ENCODE data around the gene HAUS1. TPM values are rescaled to one million over a fixed set of nuclear protein-coding genes. Genes with fewer than 3 reads are reported as not detected.

The HAUS1 gene
- total RNA-seq, 5 donors from 2014 or later (not counting 1 experiment from before 2014, with no cell fraction given): 16.3 to 23.2 (median 20.6) TPM

- DNase-seq (peak in 13 of 35 experiments; percentile 3 to 54 (median 12)), ATAC-seq (replicated peaks in 1 of 4) (peak; percentile 7 to 47 (median 11))
- WGBS (ENCODE audit: insufficient coverage): 0% methylated on average over 8 of the region's 8 CpGs
- peak overlapping the region; percentile 93 to 98 for H3K27ac Mint-ChIP-seq
- Histone ChIP-seq H3K4me1 (ENCODE audit: control insufficient read depth in 1 of 2, extremely low read depth in 1 of 2, insufficient read depth in 2 of 2, low read length in 2 of 2) (peaks cover 7 to 37% of the 10 kb centered on the region in 2 experiments), H3K27ac (ENCODE audit: low read length) (peak overlapping the region; percentile 90), H3K4me3 (ENCODE audit: control insufficient read depth in 1 of 2, extremely low read depth in 1 of 2, low read length in 1 of 2) (peak overlapping the region; percentile 95 to 97), H3K27me3 (replicated peaks in 1 of 2; ENCODE audit: control insufficient read depth in 2 of 2, extremely low read depth in 1 of 2, insufficient read depth in 2 of 2, low read length in 1 of 2) (no peaks in the 10 kb centered on the region), H3K36me3 (ENCODE audit: control insufficient read depth in 2 of 2, extremely low read depth in 1 of 2, insufficient read depth in 1 of 2, low read length in 1 of 2) (peaks cover 4 to 20% of the 10 kb centered on the region in 2 donors), H3K9me3 (no peaks in the 10 kb centered on the region)
- H3K36me3 Mint-ChIP-seq: peaks cover 8% of the 10 kb centered on the region
- ChIA-PET POLR2A (interaction anchor here (0.6 to 0.7 kb wide), 4 partner anchors 24 to 221 kb away, joined by 3 to 4 read pairs (median 3); no protein-coding TSS in a partner anchor), CTCF (interaction anchor here (0.6 to 2.8 kb wide), 8 partner anchors 24 to 198 kb away, joined by 3 to 11 read pairs (median 4); partner anchors contain the start of gene PSTPIP2 (in 1 of the 2))
- no peaks in the 10 kb centered on the region for H3K9me3 Mint-ChIP-seq
- peak overlapping the region; percentile 97 to 98 (median 98) for H3K4me3 Mint-ChIP-seq
- H3K4me1 Mint-ChIP-seq: peaks cover 35 to 39% (median 36%) of the 10 kb centered on the region in 3 donors
- H3K27me3 Mint-ChIP-seq: no peaks in the 10 kb centered on the region
These were observed 6.8 kb upstream of the HAUS1 start for GRCh38 chr18:46097431-46097800.

- peaks cover 7 to 34% of the 10 kb centered on the region in 2 experiments for H3K4me1 ChIP-seq (ENCODE audit: control insufficient read depth in 1 of 2, extremely low read depth in 1 of 2, insufficient read depth in 2 of 2, low read length in 2 of 2)
- H3K27ac ChIP-seq (ENCODE audit: low read length): peak within 1 kb of the TSS; percentile 90
- Mint-ChIP-seq H3K27me3 (no peaks in the 10 kb centered on the region), H3K27ac (peak within 1 kb of the TSS; percentile 93 to 98), H3K36me3 (peaks cover 8% of the 10 kb centered on the region), H3K4me1 (peaks cover 35 to 39% (median 36%) of the 10 kb centered on the region in 3 donors), H3K4me3 (peak within 1 kb of the TSS; percentile 97 to 98 (median 98)), H3K9me3 (no peaks in the 10 kb centered on the region)
- ChIA-PET POLR2A (interaction anchor here (0.6 to 1.1 kb wide), 6 partner anchors 8 to 152 kb away, joined by 3 to 5 read pairs (median 3); a partner anchor contains a TSS), CTCF (interaction anchor here (0.6 to 2.8 kb wide), 9 partner anchors 21 to 1338 kb away, joined by 3 to 11 read pairs (median 4); partner anchors contain the start of gene PSTPIP2 (in 1 of the 2))
- DNase-seq: peak; percentile 66 to 91 (median 81)
- H3K9me3 ChIP-seq: no peaks in the 10 kb centered on the region
- peak; percentile 88 to 92 (median 90) for ATAC-seq (replicated peaks in 1 of 4)
- H3K36me3 ChIP-seq (ENCODE audit: control insufficient read depth in 2 of 2, extremely low read depth in 1 of 2, insufficient read depth in 1 of 2, low read length in 1 of 2): peaks cover 4 to 16% of the 10 kb centered on the region in 2 donors
- 0% methylated on average over 45 of the region's 53 CpGs for WGBS (ENCODE audit: insufficient coverage)
- no peaks in the 10 kb centered on the region for H3K27me3 ChIP-seq (replicated peaks in 1 of 2; ENCODE audit: control insufficient read depth in 2 of 2, extremely low read depth in 1 of 2, insufficient read depth in 2 of 2, low read length in 1 of 2)
- peak within 1 kb of the TSS; percentile 95 to 97 for H3K4me3 ChIP-seq (ENCODE audit: control insufficient read depth in 1 of 2, extremely low read depth in 1 of 2, low read length in 1 of 2)
These were observed 6.2 kb upstream of the HAUS1 start, which contains the start of gene ATP5F1A for GRCh38 chr18:46097801-46098615. TSS of gene ATP5F1A (minus strand) at chr18:46098296. CDS start at chr18:46098231, 65 bp downstream.

GRCh38 chr18:46098616-46098933 is 5.6 kb upstream of the HAUS1 start:
- H3K27ac ChIP-seq (ENCODE audit: low read length): peak overlapping the region; percentile 90
- H3K9me3 ChIP-seq: no peaks in the 10 kb centered on the region
- H3K27me3 ChIP-seq (replicated peaks in 1 of 2; ENCODE audit: control insufficient read depth in 2 of 2, extremely low read depth in 1 of 2, insufficient read depth in 2 of 2, low read length in 1 of 2): no peaks in the 10 kb centered on the region
- Mint-ChIP-seq H3K9me3 (no peaks in the 10 kb centered on the region), H3K27ac (peak overlapping the region; percentile 93 to 98), H3K4me1 (peaks cover 33 to 39% (median 36%) of the 10 kb centered on the region in 3 donors), H3K4me3 (peak overlapping the region; percentile 97 to 98 (median 98)), H3K27me3 (no peaks in the 10 kb centered on the region), H3K36me3 (peaks cover 8% of the 10 kb centered on the region)
- 10% methylated on average over 12 of the region's 16 CpGs for WGBS (ENCODE audit: insufficient coverage)
- H3K4me1 ChIP-seq (ENCODE audit: control insufficient read depth in 1 of 2, extremely low read depth in 1 of 2, insufficient read depth in 2 of 2, low read length in 2 of 2): peaks cover 7 to 28% of the 10 kb centered on the region in 2 experiments
- ChIA-PET CTCF (interaction anchor here (0.6 to 2.8 kb wide), 5 partner anchors 20 to 1338 kb away, joined by 3 to 11 read pairs (median 3); no protein-coding TSS in a partner anchor), POLR2A (interaction anchor here (0.6 to 1.1 kb wide), 3 partner anchors 8 to 75 kb away, joined by 3 to 5 read pairs (median 3); a partner anchor contains a TSS)
- DNase-seq (no peak), ATAC-seq (replicated peaks in 1 of 4) (no peak)
- peak overlapping the region; percentile 95 to 97 for H3K4me3 ChIP-seq (ENCODE audit: control insufficient read depth in 1 of 2, extremely low read depth in 1 of 2, low read length in 1 of 2)
- H3K36me3 ChIP-seq (ENCODE audit: control insufficient read depth in 2 of 2, extremely low read depth in 1 of 2, insufficient read depth in 1 of 2, low read length in 1 of 2): peaks cover 2 to 10% of the 10 kb centered on the region in 2 donors

GRCh38 chr18:46099463-46099862 is 4.7 kb upstream of the HAUS1 start:
- ATAC-seq (replicated peaks in 1 of 4): no peak
- peaks cover 34 to 38% (median 35%) of the 10 kb centered on the region in 3 donors for H3K4me1 Mint-ChIP-seq
- H3K36me3 ChIP-seq (ENCODE audit: control insufficient read depth in 2 of 2, extremely low read depth in 1 of 2, insufficient read depth in 1 of 2, low read length in 1 of 2): peaks cover 0 to 5% of the 10 kb centered on the region in 2 donors
- peaks cover 4% of the 10 kb centered on the region for H3K36me3 Mint-ChIP-seq
- peaks cover 7 to 28% of the 10 kb centered on the region in 2 experiments for H3K4me1 ChIP-seq (ENCODE audit: control insufficient read depth in 1 of 2, extremely low read depth in 1 of 2, insufficient read depth in 2 of 2, low read length in 2 of 2)
- ChIA-PET POLR2A (interaction anchor here (0.7 to 1.1 kb wide), 3 partner anchors 9 to 147 kb away, joined by 3 to 5 read pairs (median 3); a partner anchor contains a TSS), CTCF (interaction anchor here (0.6 to 2.8 kb wide), 3 partner anchors 19 to 221 kb away, joined by 3 to 11 read pairs (median 3); no protein-coding TSS in a partner anchor)
- no peaks in the 10 kb centered on the region for H3K27me3 Mint-ChIP-seq
- H3K4me3 Mint-ChIP-seq: peak overlapping the region in 1 of 3 donors; percentile 97
- no peak for DNase-seq
- H3K9me3 Mint-ChIP-seq: no peaks in the 10 kb centered on the region
- H3K27me3 ChIP-seq (replicated peaks in 1 of 2; ENCODE audit: control insufficient read depth in 2 of 2, extremely low read depth in 1 of 2, insufficient read depth in 2 of 2, low read length in 1 of 2): no peaks in the 10 kb centered on the region
- 94% methylated on average over 8 of the region's 8 CpGs for WGBS (ENCODE audit: insufficient coverage)
- H3K27ac ChIP-seq (ENCODE audit: low read length): no peak overlapping the region
- no peak overlapping the region for H3K4me3 ChIP-seq (ENCODE audit: control insufficient read depth in 1 of 2, extremely low read depth in 1 of 2, low read length in 1 of 2)
- H3K9me3 ChIP-seq: no peaks in the 10 kb centered on the region
- H3K27ac Mint-ChIP-seq: no peak overlapping the region

- DNase-seq: no peak
- Mint-ChIP-seq H3K36me3 (peaks cover 19% of the 10 kb centered on the region), H3K27me3 (no peaks in the 10 kb centered on the region), H3K4me3 (no peak overlapping the region), H3K9me3 (no peaks in the 10 kb centered on the region), H3K4me1 (peaks cover 18 to 40% (median 34%) of the 10 kb centered on the region in 3 donors), H3K27ac (no peak overlapping the region)
- Histone ChIP-seq H3K27me3 (replicated peaks in 1 of 2; ENCODE audit: control insufficient read depth in 2 of 2, extremely low read depth in 1 of 2, insufficient read depth in 2 of 2, low read length in 1 of 2) (no peaks in the 10 kb centered on the region), H3K27ac (ENCODE audit: low read length) (no peak overlapping the region), H3K4me3 (ENCODE audit: control insufficient read depth in 1 of 2, extremely low read depth in 1 of 2, low read length in 1 of 2) (no peak overlapping the region), H3K4me1 (ENCODE audit: control insufficient read depth in 1 of 2, extremely low read depth in 1 of 2, insufficient read depth in 2 of 2, low read length in 2 of 2) (peaks cover 0 to 8% of the 10 kb centered on the region in 2 experiments), H3K36me3 (ENCODE audit: control insufficient read depth in 2 of 2, extremely low read depth in 1 of 2, insufficient read depth in 1 of 2, low read length in 1 of 2) (peaks cover 4 to 15% of the 10 kb centered on the region in 2 donors), H3K9me3 (no peaks in the 10 kb centered on the region)
- ATAC-seq (replicated peaks in 1 of 4): no peak
- ChIA-PET POLR2A (interaction anchor here in 1 of 2 donors (0.7 kb wide), 1 partner anchor 652 kb away, joined by 5 read pairs; no protein-coding TSS in a partner anchor), CTCF (interaction anchor here in 1 of 2 donors (0.7 kb wide), 1 partner anchor 447 kb away, joined by 5 read pairs; no protein-coding TSS in a partner anchor)
- WGBS (ENCODE audit: insufficient coverage): no CpG with 5 or more reads among the region's 5 CpGs
These were observed 5.2 kb downstream of the HAUS1 start for GRCh38 chr18:46109386-46109785.

- POLR2A ChIA-PET: interaction anchor here (0.6 kb wide), 3 partner anchors 12 to 168 kb away, joined by 7 to 8 read pairs (median 8); no protein-coding TSS in a partner anchor
These were observed 6.2 kb downstream of the HAUS1 start for GRCh38 chr18:46110406-46110805.

More at GRCh38 chr18:46110406-46110805, 6.2 kb downstream of the HAUS1 start:
- H3K36me3 Mint-ChIP-seq: peaks cover 24% of the 10 kb centered on the region
- Histone ChIP-seq H3K27me3 (replicated peaks in 1 of 2; ENCODE audit: control insufficient read depth in 2 of 2, extremely low read depth in 1 of 2, insufficient read depth in 2 of 2, low read length in 1 of 2) (no peaks in the 10 kb centered on the region), H3K4me3 (ENCODE audit: control insufficient read depth in 1 of 2, extremely low read depth in 1 of 2, low read length in 1 of 2) (no peak overlapping the region), H3K4me1 (ENCODE audit: control insufficient read depth in 1 of 2, extremely low read depth in 1 of 2, insufficient read depth in 2 of 2, low read length in 2 of 2) (peaks cover 0 to 4% of the 10 kb centered on the region in 2 experiments), H3K36me3 (ENCODE audit: control insufficient read depth in 2 of 2, extremely low read depth in 1 of 2, insufficient read depth in 1 of 2, low read length in 1 of 2) (peaks cover 4 to 21% of the 10 kb centered on the region in 2 donors), H3K27ac (ENCODE audit: low read length) (no peak overlapping the region), H3K9me3 (no peaks in the 10 kb centered on the region)
- H3K4me3 Mint-ChIP-seq: no peak overlapping the region
- WGBS (ENCODE audit: insufficient coverage): no CpG with 5 or more reads among the region's 3 CpGs
- no peaks in the 10 kb centered on the region for H3K27me3 Mint-ChIP-seq
- H3K9me3 Mint-ChIP-seq: no peaks in the 10 kb centered on the region
- peaks cover 9 to 33% (median 25%) of the 10 kb centered on the region in 3 donors for H3K4me1 Mint-ChIP-seq
- no peak for ATAC-seq (replicated peaks in 1 of 4)
- no peak overlapping the region for H3K27ac Mint-ChIP-seq
- DNase-seq: no peak
- CTCF ChIA-PET: interaction anchor here in 1 of 2 donors (0.7 kb wide), 1 partner anchor 200 kb away, joined by 4 read pairs; no protein-coding TSS in a partner anchor
